K562 (cell line): ENCODE measurements around the gene SETD1B. TPM values are rescaled to one million over a fixed set of nuclear protein-coding genes. Genes with fewer than 3 reads are reported as not detected.

Source experiments
- EP300 ChIP-seq: IDR thresholded peaks from 2 replicates; pipeline ENCODE4 v1.6.1; 2012; ENCODE audit warnings: low read length, improper control_type of control experiment
- GABPB1 ChIP-seq: sonication (generic); formaldehyde crosslinking; IDR thresholded peaks from 2 replicates; pipeline ENCODE4 v1.8.0; 2022; ENCODE audit warnings: mild to moderate bottlenecking, missing genetic modification reagents
- HDGF ChIP-seq: fragments of 450-650 bp; IDR thresholded peaks from 2 replicates; pipeline ENCODE4 v1.6.1; 2016
- NEUROD1 ChIP-seq: fragments of 150-350 bp; IDR thresholded peaks from 2 replicates; pipeline ENCODE4 v1.6.1; 2014; ENCODE audit warnings: borderline replicate concordance, low read length, low read depth; ENCODE audit not compliant: partially characterized antibody
- RBM25 ChIP-seq: fragments of 200-400 bp; formaldehyde crosslinking; IDR thresholded peaks from 2 replicates; pipeline ENCODE4 v1.6.1; 2018; ENCODE audit warnings: low read length, low read depth, moderate library complexity; ENCODE audit not compliant: severe bottlenecking
- ZNF644 ChIP-seq: fragments of 200-800 bp; sonication (Bioruptor generic); IDR thresholded peaks from 2 replicates; pipeline ENCODE4 v1.6.1; 2016; ENCODE audit warnings: low read depth, missing genetic modification characterization, missing compliant biosample characterization
- ZNF766 ChIP-seq: fragments of 200-800 bp; sonication (Bioruptor generic); conservative IDR thresholded peaks from 2 replicates; pipeline ENCODE4 v1.6.1; 2016; ENCODE audit warnings: missing genetic modification characterization, missing compliant biosample characterization
- polyA plus RNA-seq, 8 experiments: library from polyadenylated mRNA; depleted of rRNA in 4 of 8; stranded (reverse) in 5 of 8; unstranded in 3 of 8; fragments of >200 nt; fragmentation: Nextera tagmentation in 2 of 8; fragmentation: Illumina TruSeq in 1 of 8; extraction: Ambion mirVana in 2 of 8; extraction: Trizol in 1 of 8; gene quantifications; 2 replicates each; pipeline versions ENCODE4 v1.2.1 to v1.2.3, GENCODE V29; 2011 to 2014; ENCODE audit warnings: inconsistent platforms in 1 of 8, missing spikeins in 1 of 8
- total RNA-seq, 7 experiments: library from RNA; depleted of rRNA in 6 of 7; stranded (reverse); fragments of >200 nt in 6 of 7; fragmentation: Illumina TruSeq in 2 of 7; extraction: Trizol in 2 of 7; gene quantifications; 2 replicates each; pipeline versions ENCODE4 v1.2.1 to v1.2.3, GENCODE V29; 2011 to 2021; ENCODE audit warnings: low replicate concordance in 1 of 7
- TF ChIP-seq, protein P1 (sequence below), 2 experiments: fragments of 450-650 bp in 1 of 2; sonication (generic) in 1 of 2; formaldehyde crosslinking; conservative IDR thresholded peaks; 2 replicates each; pipeline versions ENCODE4 v1.4.0 to v1.8.1; 2020 to 2022; ENCODE audit warnings: mild to moderate bottlenecking in 1 of 2, missing genetic modification reagents in 1 of 2
- TF ChIP-seq, protein P2 (sequence below): fragments of 200-800 bp; sonication (Bioruptor generic); IDR thresholded peaks from 2 replicates; pipeline ENCODE4 v1.6.1; 2017; ENCODE audit warnings: missing genetic modification characterization, missing compliant biosample characterization

SETD1B gene
- total and polyA plus RNA-seq, 9 of the 15 experiments (the other 6 are each of a cell fraction or from before 2014, with no cell fraction given) = 0.48 to 26.6 (median 2.3) TPM

DNA sequence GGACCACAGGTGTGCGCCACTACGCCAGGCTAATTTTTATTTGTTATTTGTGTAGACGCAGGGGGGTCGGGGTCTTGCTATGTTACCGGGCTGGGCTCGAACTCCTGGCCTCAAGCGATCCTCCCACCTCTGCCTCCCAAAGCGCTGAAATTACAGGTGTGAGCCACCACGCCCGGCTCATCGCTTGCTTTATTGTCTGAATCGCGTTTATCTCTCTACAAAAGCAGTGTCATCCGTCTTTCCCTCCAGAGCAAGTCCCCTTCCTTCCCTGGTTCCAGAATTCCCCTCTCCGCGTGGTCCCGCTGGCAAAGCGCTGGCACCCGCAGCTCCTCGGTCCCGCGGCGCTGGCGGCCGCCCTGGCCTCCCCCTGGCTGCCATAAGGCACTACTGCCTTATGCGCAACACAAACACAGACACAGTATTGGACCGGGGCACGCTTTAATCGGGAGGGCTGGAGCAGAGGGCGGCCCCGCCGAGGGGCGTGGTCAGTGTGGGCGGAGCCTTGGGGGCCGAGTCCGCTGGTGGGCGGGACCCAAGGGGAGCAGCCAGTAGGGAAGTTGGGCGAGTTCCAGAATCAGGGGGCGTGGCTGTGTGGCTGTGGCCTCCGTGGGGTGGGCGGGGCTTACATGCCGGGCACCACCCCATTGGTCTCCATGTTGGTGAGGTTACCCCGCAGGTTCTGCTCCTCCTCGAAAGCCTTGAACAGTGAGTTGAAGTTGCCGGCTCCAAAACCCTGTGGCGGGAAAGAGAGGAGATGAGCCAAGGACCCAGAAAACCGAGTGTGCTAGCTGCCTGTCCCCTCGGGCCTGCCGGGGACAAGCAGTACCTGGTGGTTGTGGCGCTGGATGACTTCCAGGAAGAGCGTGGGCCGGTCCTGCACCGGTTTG is 35.5 kb downstream of the SETD1B start (continued):
- TF ChIP-seq, protein P1, sequence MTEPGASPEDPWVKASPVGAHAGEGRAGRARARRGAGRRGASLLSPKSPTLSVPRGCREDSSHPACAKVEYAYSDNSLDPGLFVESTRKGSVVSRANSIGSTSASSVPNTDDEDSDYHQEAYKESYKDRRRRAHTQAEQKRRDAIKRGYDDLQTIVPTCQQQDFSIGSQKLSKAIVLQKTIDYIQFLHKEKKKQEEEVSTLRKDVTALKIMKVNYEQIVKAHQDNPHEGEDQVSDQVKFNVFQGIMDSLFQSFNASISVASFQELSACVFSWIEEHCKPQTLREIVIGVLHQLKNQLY (CRISPR knock-in tag; conservative IDR thresholded peaks at IDR 0.05) = no peak
- TF ChIP-seq EP300 (no peak), ZNF766 (CRISPR knock-in tag) (no peak), ZNF644 (tag) (no peak), RBM25 (no peak), NEUROD1 (peak; percentile 16), HDGF (peak; percentile 43; the same call in 1 of the 2 replicates), GABPB1 (CRISPR knock-in tag) (peak; percentile 58; the same call in 1 of the 2 replicates)
- TF ChIP-seq, protein P2, sequence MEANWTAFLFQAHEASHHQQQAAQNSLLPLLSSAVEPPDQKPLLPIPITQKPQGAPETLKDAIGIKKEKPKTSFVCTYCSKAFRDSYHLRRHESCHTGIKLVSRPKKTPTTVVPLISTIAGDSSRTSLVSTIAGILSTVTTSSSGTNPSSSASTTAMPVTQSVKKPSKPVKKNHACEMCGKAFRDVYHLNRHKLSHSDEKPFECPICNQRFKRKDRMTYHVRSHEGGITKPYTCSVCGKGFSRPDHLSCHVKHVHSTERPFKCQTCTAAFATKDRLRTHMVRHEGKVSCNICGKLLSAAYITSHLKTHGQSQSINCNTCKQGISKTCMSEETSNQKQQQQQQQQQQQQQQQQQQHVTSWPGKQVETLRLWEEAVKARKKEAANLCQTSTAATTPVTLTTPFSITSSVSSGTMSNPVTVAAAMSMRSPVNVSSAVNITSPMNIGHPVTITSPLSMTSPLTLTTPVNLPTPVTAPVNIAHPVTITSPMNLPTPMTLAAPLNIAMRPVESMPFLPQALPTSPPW (CRISPR knock-in tag) = peak; percentile 56
